ENCODE results near the gene AQP7. TPM values are rescaled to one million over a fixed set of nuclear protein-coding genes. Genes with fewer than 3 reads are reported as not detected.

Gene AQP7
- total and polyA plus RNA-seq, 2 donors (not counting 1 experiment from before 2014, with no cell fraction given), result not detected

- H3K79me2 ChIP-seq (ENCODE audit: control insufficient read depth, insufficient read depth, low read length), result no peaks in the 10 kb centered on the region
- H3K27me3 ChIP-seq (replicated peaks in 1 of 4; ENCODE audit: control extremely low read depth in 1 of 4, control insufficient read depth in 3 of 4, insufficient read depth in 4 of 4, low read length in 3 of 4), result peaks cover 0 to 3% (median 0%) of the 10 kb centered on the region in 4 experiments
- ChIA-PET CTCF (no interaction called here), POLR2A (no interaction called here)
- ATAC-seq (ENCODE audit: low read depth) (no peak), DNase-seq (no peak)
- peaks cover 5% of the 10 kb centered on the region for H3K27me3 Mint-ChIP-seq
- H3K9me3 ChIP-seq (ENCODE audit: control extremely low read depth in 1 of 3, control insufficient read depth in 2 of 3, insufficient read depth in 1 of 3, low read length in 2 of 3), result no peaks in the 10 kb centered on the region
- WGBS (ENCODE audit: insufficient coverage), result 100% methylated on average over 1 of the region's 1 CpG
- TF ChIP-seq CTCF (IDR thresholded peaks at IDR 0.05), result no peak
- no peak for TF ChIP-seq EZH2 (IDR thresholded peaks at IDR 0.05; ENCODE audit: borderline replicate concordance, insufficient read depth, low read depth, low read length, poor library complexity, severe bottlenecking)
- no peak overlapping the region for H2AFZ ChIP-seq (ENCODE audit: insufficient read depth, low read depth, low read length, poor library complexity, severe bottlenecking)
- H3K4me3 ChIP-seq (ENCODE audit: control extremely low read depth in 1 of 5, extremely low read depth in 1 of 5, insufficient read depth in 1 of 5, low read depth in 2 of 5, low read length in 4 of 5), result no peak overlapping the region
- H3K9ac ChIP-seq (ENCODE audit: low read length), result no peak overlapping the region
- peaks cover 0 to 5% of the 10 kb centered on the region in 2 donors for H3K4me1 ChIP-seq (ENCODE audit: control insufficient read depth in 2 of 2, insufficient read depth in 2 of 2, low read length in 2 of 2)
- peaks cover 7% of the 10 kb centered on the region for H3K4me1 Mint-ChIP-seq
- H3K27ac ChIP-seq (ENCODE audit: low read length in 2 of 2), result no peak overlapping the region
- no peak overlapping the region for H3K4me2 ChIP-seq (replicated peaks; ENCODE audit: low read depth, low read length, poor library complexity, severe bottlenecking)
- no peak overlapping the region for H3K4me3 Mint-ChIP-seq
- H3K9me3 Mint-ChIP-seq (ENCODE audit: insufficient read depth), result no peaks in the 10 kb centered on the region
- intact Hi-C loops (cut with micrococcal nuclease), result no loop called here
- H3K36me3 ChIP-seq (replicated peaks in 1 of 2; ENCODE audit: control extremely low read depth in 1 of 2, control insufficient read depth in 1 of 2, extremely low read depth in 1 of 2, insufficient read depth in 2 of 2, low read length in 1 of 2), result no peaks in the 10 kb centered on the region
- H4K20me1 ChIP-seq (ENCODE audit: control insufficient read depth, insufficient read depth, low read length, poor library complexity, severe bottlenecking), result no peaks in the 10 kb centered on the region
- no peak overlapping the region for H3K27ac Mint-ChIP-seq
Measured at GRCh38 chr9:33440609-33441008, 38.2 kb upstream of the AQP7 start.

GRCh38 chr9:33440204-33440603, 37.8 kb upstream of the AQP7 start:
- Histone ChIP-seq H3K4me2 (replicated peaks; ENCODE audit: low read depth, low read length, poor library complexity, severe bottlenecking) (no peak overlapping the region), H4K20me1 (ENCODE audit: control insufficient read depth, insufficient read depth, low read length, poor library complexity, severe bottlenecking) (no peaks in the 10 kb centered on the region), H3K27me3 (replicated peaks in 1 of 4; ENCODE audit: control extremely low read depth in 1 of 4, control insufficient read depth in 3 of 4, insufficient read depth in 4 of 4, low read length in 3 of 4) (peaks cover 0 to 3% (median 0%) of the 10 kb centered on the region in 4 experiments), H3K4me3 (ENCODE audit: control extremely low read depth in 1 of 5, extremely low read depth in 1 of 5, insufficient read depth in 1 of 5, low read depth in 2 of 5, low read length in 4 of 5) (no peak overlapping the region), H3K9me3 (ENCODE audit: control extremely low read depth in 1 of 3, control insufficient read depth in 2 of 3, insufficient read depth in 1 of 3, low read length in 2 of 3) (no peaks in the 10 kb centered on the region), H2AFZ (ENCODE audit: insufficient read depth, low read depth, low read length, poor library complexity, severe bottlenecking) (no peak overlapping the region), H3K79me2 (ENCODE audit: control insufficient read depth, insufficient read depth, low read length) (no peaks in the 10 kb centered on the region), H3K36me3 (replicated peaks in 1 of 2; ENCODE audit: control extremely low read depth in 1 of 2, control insufficient read depth in 1 of 2, extremely low read depth in 1 of 2, insufficient read depth in 2 of 2, low read length in 1 of 2) (no peaks in the 10 kb centered on the region), H3K4me1 (ENCODE audit: control insufficient read depth in 2 of 2, insufficient read depth in 2 of 2, low read length in 2 of 2) (peaks cover 0 to 5% of the 10 kb centered on the region in 2 donors), H3K27ac (ENCODE audit: low read length in 2 of 2) (no peak overlapping the region), H3K9ac (ENCODE audit: low read length) (no peak overlapping the region)
- ATAC-seq (ENCODE audit: low read depth), result no peak
- no peak overlapping the region for H3K27ac Mint-ChIP-seq
- ChIA-PET POLR2A (no interaction called here), CTCF (no interaction called here)
- peaks cover 5% of the 10 kb centered on the region for H3K4me1 Mint-ChIP-seq
- WGBS (ENCODE audit: insufficient coverage), result 98% methylated on average over 7 of the region's 7 CpGs
- TF ChIP-seq CTCF (IDR thresholded peaks at IDR 0.05), result no peak
- no peak for TF ChIP-seq EZH2 (IDR thresholded peaks at IDR 0.05; ENCODE audit: borderline replicate concordance, insufficient read depth, low read depth, low read length, poor library complexity, severe bottlenecking)
- intact Hi-C loops (cut with micrococcal nuclease), result no loop called here
- no peak overlapping the region for H3K4me3 Mint-ChIP-seq
- peaks cover 5% of the 10 kb centered on the region for H3K27me3 Mint-ChIP-seq
- no peak for DNase-seq
- no peaks in the 10 kb centered on the region for H3K9me3 Mint-ChIP-seq (ENCODE audit: insufficient read depth)

Measured in B cell (primary cell).